Body of pancreas (tissue), 4 donors: ENCODE data around the gene MAPK11.

Experiments used
- POLR2A ChIP-seq, 3 donors: fragments of 450-650 bp; IDR thresholded peaks; one replicate each; pipeline ENCODE4 v1.6.1; 2016; ENCODE audit warnings: antibody characterized with exemption in 3 of 3, mild to moderate bottlenecking in 2 of 3
- TF ChIP-seq, protein P1 (sequence below), 7 experiments: fragments of 450-650 bp in 4 of 7; fragments of 200-600 bp in 3 of 7; sonication (generic) in 3 of 7; IDR thresholded peaks; one replicate each; pipeline ENCODE4 v1.5.1; 2016 to 2019; ENCODE audit warnings: antibody characterized with exemption in 7 of 7

DNA sequence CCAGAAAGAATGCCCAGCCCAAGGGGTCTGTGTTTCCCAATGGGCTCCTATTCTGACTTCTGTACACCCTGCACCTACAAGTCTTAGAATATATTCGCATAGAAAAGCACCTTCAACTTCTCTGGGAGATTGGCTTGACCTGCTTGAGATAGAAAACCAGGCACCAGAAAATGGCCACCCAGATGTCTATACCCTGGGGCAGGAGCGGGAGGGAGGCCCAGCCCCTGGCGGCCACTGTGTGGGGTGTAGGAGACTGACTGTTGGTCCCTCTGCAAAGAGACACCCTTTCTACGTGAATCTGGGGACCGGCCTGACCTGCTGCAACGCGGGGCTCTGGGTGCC, 48.1 kb upstream of the MAPK11 start:
- TF ChIP-seq, protein P1, sequence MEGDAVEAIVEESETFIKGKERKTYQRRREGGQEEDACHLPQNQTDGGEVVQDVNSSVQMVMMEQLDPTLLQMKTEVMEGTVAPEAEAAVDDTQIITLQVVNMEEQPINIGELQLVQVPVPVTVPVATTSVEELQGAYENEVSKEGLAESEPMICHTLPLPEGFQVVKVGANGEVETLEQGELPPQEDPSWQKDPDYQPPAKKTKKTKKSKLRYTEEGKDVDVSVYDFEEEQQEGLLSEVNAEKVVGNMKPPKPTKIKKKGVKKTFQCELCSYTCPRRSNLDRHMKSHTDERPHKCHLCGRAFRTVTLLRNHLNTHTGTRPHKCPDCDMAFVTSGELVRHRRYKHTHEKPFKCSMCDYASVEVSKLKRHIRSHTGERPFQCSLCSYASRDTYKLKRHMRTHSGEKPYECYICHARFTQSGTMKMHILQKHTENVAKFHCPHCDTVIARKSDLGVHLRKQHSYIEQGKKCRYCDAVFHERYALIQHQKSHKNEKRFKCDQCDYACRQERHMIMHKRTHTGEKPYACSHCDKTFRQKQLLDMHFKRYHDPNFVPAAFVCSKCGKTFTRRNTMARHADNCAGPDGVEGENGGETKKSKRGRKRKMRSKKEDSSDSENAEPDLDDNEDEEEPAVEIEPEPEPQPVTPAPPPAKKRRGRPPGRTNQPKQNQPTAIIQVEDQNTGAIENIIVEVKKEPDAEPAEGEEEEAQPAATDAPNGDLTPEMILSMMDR (IDR thresholded peaks at IDR 0.05), result no peak
- TF ChIP-seq POLR2A (IDR thresholded peaks at IDR 0.05), result no peak
